HG03442 (cell line): ENCODE measurements around the gene NDST4.
A peak's percentile ranks its signal among the peaks of the same experiment; 100 is the strongest.

Experiments used
- ATAC-seq: cut with Tn5 transposase; IDR thresholded peaks from one replicate; pipeline ENCODE4 v1.9.1; 2021; ENCODE audit warnings: mild to moderate bottlenecking, moderate library complexity; ENCODE audit not compliant: unreplicated experiment

The NDST4 gene

GRCh38 chr4:114807759-114808404, 305.5 kb downstream of the NDST4 start:
- peak; percentile 99 for ATAC-seq

- ATAC-seq, result no peak
Observed at GRCh38 chr4:114807357-114807756, 306.1 kb downstream of the NDST4 start.

GRCh38 chr4:114791976-114792375, 321.4 kb downstream of the NDST4 start:
- no peak for ATAC-seq

- ATAC-seq, result no peak
Observed at GRCh38 chr4:114785570-114785969, 327.9 kb downstream of the NDST4 start.

GRCh38 chr4:114783215-114783595, 330.2 kb downstream of the NDST4 start:
- ATAC-seq, result no peak

- no peak for ATAC-seq
Observed at GRCh38 chr4:114782415-114783214, 330.8 kb downstream of the NDST4 start.

GRCh38 chr4:114780205-114780604, 333.2 kb downstream of the NDST4 start:
- ATAC-seq, result peak; percentile 41
